Liver (tissue), 9 donors: ENCODE results near the gene ANO4. TPM values are rescaled to one million over a fixed set of nuclear protein-coding genes. Genes with fewer than 3 reads are reported as not detected.

ENCODE experiments used
- DNase-seq: peaks from one replicate; pipeline ENCODE4 v3.0.0-alpha.2; 2017; ENCODE audit warnings: low spot score
- H3K27ac ChIP-seq, 2 donors: one replicate each; pipeline ENCODE4 v1.7.0; 2013; ENCODE audit warnings: inconsistent platforms in 2 of 2, low read length in 2 of 2, control low read depth in 1 of 2, low read depth in 1 of 2, mild to moderate bottlenecking in 1 of 2
- H3K27me3 ChIP-seq, 4 donors: one replicate each; pipeline versions ENCODE4 v1.6.1 to v1.7.0; 2013; ENCODE audit warnings: low read length in 3 of 4, inconsistent platforms in 1 of 4, mild to moderate bottlenecking in 1 of 4, moderate library complexity in 1 of 4; ENCODE audit not compliant: control insufficient read depth in 4 of 4, insufficient read depth in 4 of 4
- H3K36me3 ChIP-seq, 4 donors: one replicate each; pipeline versions ENCODE4 v1.6.1 to v1.7.0; 2013; ENCODE audit warnings: low read length in 3 of 4, mild to moderate bottlenecking in 3 of 4, low read depth in 1 of 4, moderate library complexity in 1 of 4; ENCODE audit not compliant: control insufficient read depth in 4 of 4, insufficient read depth in 3 of 4
- H3K4me1 ChIP-seq, 4 donors: one replicate each; pipeline versions ENCODE4 v1.6.1 to v1.7.0; 2013; ENCODE audit warnings: low read length in 3 of 4, mild to moderate bottlenecking in 3 of 4, moderate library complexity in 1 of 4; ENCODE audit not compliant: control insufficient read depth in 4 of 4, insufficient read depth in 4 of 4
- H3K4me3 ChIP-seq, 3 donors: one replicate each; pipeline versions ENCODE4 v1.6.1 to v1.7.0; 2013; ENCODE audit warnings: low read length in 3 of 3, control low read depth in 1 of 3, low read depth in 1 of 3, mild to moderate bottlenecking in 1 of 3
- H3K9ac ChIP-seq, 2 donors: one replicate each; pipeline ENCODE4 v1.7.0; 2013; ENCODE audit warnings: low read length in 2 of 2, mild to moderate bottlenecking in 2 of 2, moderate library complexity in 2 of 2, control low read depth in 1 of 2, low read depth in 1 of 2
- H3K9me3 ChIP-seq, 4 donors: one replicate each; pipeline versions ENCODE4 v1.6.1 to v1.7.0; 2013; ENCODE audit warnings: low read length in 3 of 4; ENCODE audit not compliant: control insufficient read depth in 4 of 4
- CTCF ChIP-seq: fragments of 150-350 bp; IDR thresholded peaks from 2 replicates; pipeline ENCODE4 v1.5.1; 2017; ENCODE audit warnings: improper control_type of control experiment, low read depth, low read length; ENCODE audit not compliant: missing input control
- EGR1 ChIP-seq, 2 donors: IDR thresholded peaks; 2 replicates each; pipeline ENCODE4 v1.6.1; 2016 to 2018; ENCODE audit warnings: antibody characterized with exemption in 2 of 2, low read depth in 2 of 2
- FOXA1 ChIP-seq: IDR thresholded peaks from 2 replicates; pipeline ENCODE4 v1.6.1; 2016; ENCODE audit warnings: antibody characterized with exemption
- FOXA2 ChIP-seq: IDR thresholded peaks from 2 replicates; pipeline ENCODE4 v1.6.1; 2016; ENCODE audit warnings: antibody characterized with exemption
- GABPA ChIP-seq, 2 donors: IDR thresholded peaks in 1 of 2; conservative IDR thresholded peaks in 1 of 2; 2 replicates each; pipeline ENCODE4 v1.6.1; 2016; ENCODE audit warnings: antibody characterized with exemption in 2 of 2, mild to moderate bottlenecking in 1 of 2, moderate library complexity in 1 of 2
- HNF4A ChIP-seq, 2 donors: conservative IDR thresholded peaks; 2 replicates each; pipeline ENCODE4 v1.6.1; 2016; ENCODE audit warnings: antibody characterized with exemption in 2 of 2, mild to moderate bottlenecking in 2 of 2
- HNF4G ChIP-seq: IDR thresholded peaks from 2 replicates; pipeline ENCODE4 v1.6.1; 2016; ENCODE audit warnings: antibody characterized with exemption
- JUND ChIP-seq, 2 donors: IDR thresholded peaks; 2 replicates each; pipeline ENCODE4 v1.6.1; 2016; ENCODE audit warnings: antibody characterized with exemption in 2 of 2
- MAX ChIP-seq: IDR thresholded peaks from 2 replicates; pipeline ENCODE4 v1.6.1; 2016; ENCODE audit warnings: antibody characterized with exemption
- NR2F2 ChIP-seq: IDR thresholded peaks from 2 replicates; pipeline ENCODE4 v1.6.1; 2016; ENCODE audit warnings: antibody characterized with exemption
- RAD21 ChIP-seq, 2 donors: IDR thresholded peaks; 2 replicates each; pipeline ENCODE4 v1.6.1; 2016; ENCODE audit warnings: antibody characterized with exemption in 2 of 2, mild to moderate bottlenecking in 2 of 2
- REST ChIP-seq: IDR thresholded peaks from 2 replicates; pipeline ENCODE4 v1.6.1; 2016; ENCODE audit warnings: antibody characterized with exemption, mild to moderate bottlenecking
- RXRA ChIP-seq, 2 donors: IDR thresholded peaks; 2 replicates each; pipeline ENCODE4 v1.6.1; 2017 to 2018; ENCODE audit warnings: antibody characterized with exemption in 2 of 2, mild to moderate bottlenecking in 1 of 2
- SP1 ChIP-seq: IDR thresholded peaks from 2 replicates; pipeline ENCODE4 v1.6.1; 2018; ENCODE audit warnings: antibody characterized with exemption, mild to moderate bottlenecking
- YY1 ChIP-seq: IDR thresholded peaks from 2 replicates; pipeline ENCODE4 v1.6.1; 2016; ENCODE audit warnings: antibody characterized with exemption, mild to moderate bottlenecking
- ZBTB33 ChIP-seq: IDR thresholded peaks from 2 replicates; pipeline ENCODE4 v1.6.1; 2016; ENCODE audit warnings: antibody characterized with exemption
- WGBS: extraction: QIAGEN DNeasy Blood & Tissue Kit; methylation state at CpG from one replicate; pipeline ENCODE4 v1.1.7; 2013; 5-methylcytosine and 5-hydroxymethylcytosine counted together
- polyA plus RNA-seq, 2 donors: library from polyadenylated mRNA; stranded (reverse) in 1 of 2; unstranded in 1 of 2; fragments of 200-250 nt in 1 of 2; fragments of >200 nt in 1 of 2; fragmentation: Nextera tagmentation in 1 of 2; extraction: Ambion mirVana in 1 of 2; gene quantifications; one replicate each; pipeline versions ENCODE4 v1.2.1 to v1.2.3, GENCODE V29; 2013 to 2015
- total RNA-seq, 2 donors: library from RNA; depleted of rRNA; stranded (reverse); fragments of >200 nt; gene quantifications; one replicate each; pipeline ENCODE4 v1.2.3, GENCODE V29; 2014
- donor health status: healthy.
- donor health status: healthy.
- donor health status: healthy.
- donor health status: healthy.
- donor health status: healthy.

Gene ANO4
- total and polyA plus RNA-seq, 4 donors = 0.08 to 2.2 (median 0.17) TPM; not detected in 1

GRCh38 chr12:100857971-100858370, 63.4 kb downstream of the ANO4 start (continued):
- TF ChIP-seq ZBTB33 = no peak

GRCh38 chr12:100858656-100859055, 64.1 kb downstream of the ANO4 start:
- WGBS = 64% methylated on average over 1 of the region's 1 CpG
- Histone ChIP-seq H3K4me1 (no peaks in the 10 kb centered on the region), H3K4me3 (no peak overlapping the region), H3K27me3 (peaks cover 0 to 6% (median 2%) of the 10 kb centered on the region in 4 donors), H3K27ac (no peak overlapping the region), H3K9ac (no peak overlapping the region), H3K9me3 (no peaks in the 10 kb centered on the region), H3K36me3 (no peaks in the 10 kb centered on the region)
- TF ChIP-seq HNF4G = no peak
- no peak for DNase-seq

GRCh38 chr12:100859063-100859627, 64.6 kb downstream of the ANO4 start:
- no peak overlapping the region for H3K27ac ChIP-seq
- DNase-seq = no peak

GRCh38 chr12:100860611-100861010, 66.0 kb downstream of the ANO4 start:
- H3K4me3 ChIP-seq = no peak overlapping the region
- WGBS = 89% methylated on average over 8 of the region's 8 CpGs
- H3K4me1 ChIP-seq = no peaks in the 10 kb centered on the region
- H3K27me3 ChIP-seq = peaks cover 0 to 5% (median 2%) of the 10 kb centered on the region in 4 donors
- no peak overlapping the region for H3K9ac ChIP-seq
- H3K9me3 ChIP-seq = no peaks in the 10 kb centered on the region
- no peak for DNase-seq
- H3K27ac ChIP-seq = no peak overlapping the region
- H3K36me3 ChIP-seq = no peaks in the 10 kb centered on the region
- TF ChIP-seq FOXA2 (no peak), CTCF (no peak), EGR1 (IDR thresholded peaks at IDR 0.05; ENCODE audit: low read depth in 2 of 2) (no peak), ZBTB33 (no peak), REST (no peak), YY1 (no peak), NR2F2 (no peak), MAX (no peak), FOXA1 (no peak), GABPA (IDR thresholded peaks at IDR 0.05 in 1 of 2, conservative IDR thresholded peaks at IDR 0.05 in 1 of 2) (no peak), HNF4A (conservative IDR thresholded peaks at IDR 0.05) (no peak), JUND (IDR thresholded peaks at IDR 0.05) (no peak), SP1 (no peak), HNF4G (no peak)

More at GRCh38 chr12:100859063-100859627, 64.6 kb downstream of the ANO4 start:
- no peak for TF ChIP-seq RAD21 (IDR thresholded peaks at IDR 0.05)
- no peak for TF ChIP-seq RXRA (IDR thresholded peaks at IDR 0.05)
- Histone ChIP-seq H3K9me3 (no peaks in the 10 kb centered on the region), H3K9ac (no peak overlapping the region), H3K4me3 (no peak overlapping the region), H3K36me3 (no peaks in the 10 kb centered on the region), H3K4me1 (no peaks in the 10 kb centered on the region), H3K27me3 (peaks cover 0 to 6% (median 2%) of the 10 kb centered on the region in 4 donors)
- whole genome bisulfite sequencing = 86% methylated on average over 5 of the region's 5 CpGs
